HepG2 (cell line): ENCODE results near the gene PXMP4. TPM values are rescaled to one million over a fixed set of nuclear protein-coding genes. Genes with fewer than 3 reads are reported as not detected.
A peak's percentile ranks its signal among the peaks of the same experiment; 100 is the strongest.

Source experiments
- CBX1 ChIP-seq: IDR thresholded peaks from one replicate; pipeline ENCODE4 v1.6.1; 2016; ENCODE audit warnings: antibody characterized with exemption, low read depth
- HES4 ChIP-seq: sonication (generic); formaldehyde crosslinking; IDR thresholded peaks from 2 replicates; pipeline ENCODE4 v1.9.0; 2021; ENCODE audit warnings: mild to moderate bottlenecking, missing genetic modification reagents, borderline replicate concordance
- NFAT5 ChIP-seq: sonication (generic); formaldehyde crosslinking; IDR thresholded peaks from 2 replicates; pipeline ENCODE4 v1.4.0; 2020; ENCODE audit warnings: missing genetic modification reagents
- NONO ChIP-seq, 2 experiments: fragments of 450-650 bp in 1 of 2; sonication (generic) in 1 of 2; formaldehyde crosslinking in 1 of 2; IDR thresholded peaks in 1 of 2; conservative IDR thresholded peaks in 1 of 2; 2 replicates each; pipeline versions ENCODE4 v1.6.1 to v1.8.0; 2017 to 2022; ENCODE audit warnings: mild to moderate bottlenecking in 1 of 2, missing genetic modification reagents in 1 of 2, moderate library complexity in 1 of 2
- SIN3A ChIP-seq: IDR thresholded peaks from 2 replicates; pipeline ENCODE4 v1.6.1; 2011; ENCODE audit warnings: low read depth, mild to moderate bottlenecking, control low read depth, low read length, borderline replicate concordance
- SNAPC4 ChIP-seq: sonication (generic); formaldehyde crosslinking; IDR thresholded peaks from 2 replicates; pipeline ENCODE4 v1.4.0; 2020; ENCODE audit warnings: mild to moderate bottlenecking, missing genetic modification reagents
- SP4 ChIP-seq: sonication (generic); formaldehyde crosslinking; IDR thresholded peaks from 2 replicates; pipeline ENCODE4 v1.8.1; 2023; ENCODE audit warnings: mild to moderate bottlenecking, missing genetic modification reagents
- THRA ChIP-seq: sonication (generic); formaldehyde crosslinking; IDR thresholded peaks from 2 replicates; pipeline ENCODE4 v1.4.0; 2020; ENCODE audit warnings: missing genetic modification reagents, borderline replicate concordance
- TRAFD1 ChIP-seq: sonication (generic); formaldehyde crosslinking; IDR thresholded peaks from 2 replicates; pipeline ENCODE4 v1.5.1; 2020; ENCODE audit warnings: missing genetic modification reagents, mild to moderate bottlenecking, borderline replicate concordance
- ZNF232 ChIP-seq: sonication (generic); formaldehyde crosslinking; IDR thresholded peaks from 2 replicates; pipeline ENCODE4 v1.4.0; 2020; ENCODE audit warnings: missing genetic modification reagents, borderline replicate concordance
- ZNF569 ChIP-seq: sonication (generic); formaldehyde crosslinking; IDR thresholded peaks from 2 replicates; pipeline ENCODE4 v1.5.0; 2020; ENCODE audit warnings: mild to moderate bottlenecking, missing genetic modification reagents, moderate library complexity, borderline replicate concordance
- ZNF780A ChIP-seq: sonication (generic); formaldehyde crosslinking; IDR thresholded peaks from 2 replicates; pipeline ENCODE4 v1.8.0; 2022; ENCODE audit warnings: mild to moderate bottlenecking, missing genetic modification reagents, moderate library complexity
- ZSCAN25 ChIP-seq: sonication (generic); formaldehyde crosslinking; IDR thresholded peaks from 2 replicates; pipeline ENCODE4 v1.8.0; 2022; ENCODE audit warnings: mild to moderate bottlenecking, missing genetic modification reagents
- polyA plus RNA-seq, 8 experiments: library from polyadenylated mRNA; depleted of rRNA in 3 of 8; stranded (reverse) in 7 of 8; unstranded in 1 of 8; fragments of >200 nt; fragmentation: Illumina TruSeq in 4 of 8; extraction: Trizol in 4 of 8; gene quantifications; 2 replicates each; pipeline versions ENCODE4 v1.2.1 to v1.2.3, GENCODE V29; 2011 to 2016; ENCODE audit warnings: low read depth in 4 of 8, missing spikeins in 1 of 8, mixed read lengths in 1 of 8; ENCODE audit not compliant: insufficient read depth in 1 of 8
- total RNA-seq, 5 experiments: library from RNA; depleted of rRNA; stranded (reverse); fragments of >200 nt; fragmentation: Illumina TruSeq; extraction: Trizol; gene quantifications; 2 replicates each; pipeline ENCODE4 v1.2.3, GENCODE V29; 2016; ENCODE audit warnings: low read depth in 1 of 5

The PXMP4 gene
- total and polyA plus RNA-seq, 2 of the 13 experiments (the other 11 are each of a cell fraction or from before 2014, with no cell fraction given): not detected

- TF ChIP-seq TRAFD1 (CRISPR knock-in tag) (peak; percentile 79; the same call in 1 of the 2 replicates), NONO (IDR thresholded peaks at IDR 0.05) (no peak), NONO (CRISPR knock-in tag; conservative IDR thresholded peaks at IDR 0.05) (peak; percentile 92), CBX1 (peak; percentile 93), ZSCAN25 (CRISPR knock-in tag) (peak; percentile 83), SIN3A (no peak), SP4 (peak; percentile 72), SNAPC4 (CRISPR knock-in tag) (0 out of 2 replicates have a peak, but pooled peaks have one; percentile 56), HES4 (CRISPR knock-in tag) (peak; percentile 86), THRA (CRISPR knock-in tag) (peak; percentile 71; the same call in 1 of the 2 replicates), ZNF780A (CRISPR knock-in tag) (no peak), ZNF232 (peak; percentile 59; the same call in 1 of the 2 replicates), ZNF569 (CRISPR knock-in tag) (no peak; the same call in 1 of the 2 replicates), NFAT5 (no peak)
Observed at GRCh38 chr20:33701629-33702450, 18.3 kb downstream of the PXMP4 start (continued).
